Endothelial cell of umbilical vein (primary cell): ENCODE results near the gene VWC2.

ENCODE experiments used
- EZH2 ChIP-seq: IDR thresholded peaks from 2 replicates; pipeline ENCODE4 v1.6.1; 2012; ENCODE audit warnings: borderline replicate concordance, low read depth, mild to moderate bottlenecking, moderate library complexity, low read length, inconsistent platforms; ENCODE audit not compliant: severe bottlenecking
- FOS ChIP-seq: IDR thresholded peaks from 2 replicates; pipeline ENCODE4 v1.6.1; 2011; ENCODE audit warnings: mild to moderate bottlenecking, low read length, moderate library complexity, borderline replicate concordance; ENCODE audit not compliant: insufficient read depth
- JUN ChIP-seq: IDR thresholded peaks from 2 replicates; pipeline ENCODE4 v1.6.1; 2011; ENCODE audit warnings: borderline replicate concordance, low read depth; ENCODE audit not compliant: insufficient read length, insufficient read depth
- POLR2A ChIP-seq: IDR thresholded peaks from 2 replicates; pipeline ENCODE4 v1.6.1; 2012; ENCODE audit warnings: low read depth, mild to moderate bottlenecking, control low read depth, low read length
- POLR2AphosphoS5 ChIP-seq: IDR thresholded peaks from 2 replicates; pipeline ENCODE4 v1.6.1; 2012; ENCODE audit warnings: low read depth, mild to moderate bottlenecking, control low read depth, low read length, moderate library complexity; ENCODE audit not compliant: insufficient read depth
- TF ChIP-seq, protein P1 (sequence below), 2 donors: IDR thresholded peaks; 1 replicate in 1 of 2; 2 replicates in 1 of 2; pipeline ENCODE4 v1.5.1; 2011; ENCODE audit warnings: low read length in 2 of 2, mild to moderate bottlenecking in 2 of 2, moderate library complexity in 2 of 2, control low read depth in 1 of 2, inconsistent platforms in 1 of 2, low read depth in 1 of 2; ENCODE audit not compliant: insufficient read depth in 1 of 2; ENCODE audit errors: extremely low read depth in 1 of 2

DNA sequence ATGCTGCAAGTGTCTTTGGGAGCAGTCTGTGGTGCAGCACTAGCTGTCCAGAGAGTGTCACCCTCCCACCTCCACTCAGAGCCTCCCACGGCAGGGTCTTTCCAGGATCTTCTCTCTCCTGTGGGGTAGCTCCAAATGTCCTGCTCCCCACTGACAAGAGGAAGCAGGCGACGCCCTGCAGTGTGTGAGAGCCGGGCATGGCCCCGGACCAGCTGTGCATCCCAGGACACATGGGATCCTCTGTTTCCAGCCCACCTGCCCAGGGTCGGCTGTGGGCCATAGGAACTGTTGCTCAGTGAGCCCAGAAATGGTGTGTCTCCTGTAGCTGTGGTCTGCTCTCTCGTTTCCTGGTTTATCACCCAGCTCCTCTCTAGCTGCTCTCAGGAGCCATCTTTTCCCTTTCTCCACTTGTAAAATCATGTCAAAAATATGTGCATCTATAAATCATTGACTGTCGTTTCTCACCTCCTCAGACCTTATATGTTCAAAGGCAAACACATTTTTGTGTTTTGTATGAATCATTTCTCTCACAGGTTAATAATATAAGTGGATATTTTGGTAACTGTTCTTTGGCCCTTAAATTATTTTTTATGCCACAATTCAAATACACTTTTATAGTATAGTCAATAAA lies 74.9 kb downstream of the VWC2 start:
- TF ChIP-seq, protein P1, sequence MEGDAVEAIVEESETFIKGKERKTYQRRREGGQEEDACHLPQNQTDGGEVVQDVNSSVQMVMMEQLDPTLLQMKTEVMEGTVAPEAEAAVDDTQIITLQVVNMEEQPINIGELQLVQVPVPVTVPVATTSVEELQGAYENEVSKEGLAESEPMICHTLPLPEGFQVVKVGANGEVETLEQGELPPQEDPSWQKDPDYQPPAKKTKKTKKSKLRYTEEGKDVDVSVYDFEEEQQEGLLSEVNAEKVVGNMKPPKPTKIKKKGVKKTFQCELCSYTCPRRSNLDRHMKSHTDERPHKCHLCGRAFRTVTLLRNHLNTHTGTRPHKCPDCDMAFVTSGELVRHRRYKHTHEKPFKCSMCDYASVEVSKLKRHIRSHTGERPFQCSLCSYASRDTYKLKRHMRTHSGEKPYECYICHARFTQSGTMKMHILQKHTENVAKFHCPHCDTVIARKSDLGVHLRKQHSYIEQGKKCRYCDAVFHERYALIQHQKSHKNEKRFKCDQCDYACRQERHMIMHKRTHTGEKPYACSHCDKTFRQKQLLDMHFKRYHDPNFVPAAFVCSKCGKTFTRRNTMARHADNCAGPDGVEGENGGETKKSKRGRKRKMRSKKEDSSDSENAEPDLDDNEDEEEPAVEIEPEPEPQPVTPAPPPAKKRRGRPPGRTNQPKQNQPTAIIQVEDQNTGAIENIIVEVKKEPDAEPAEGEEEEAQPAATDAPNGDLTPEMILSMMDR (IDR thresholded peaks at IDR 0.05; ENCODE audit: extremely low read depth in 1 of 2, insufficient read depth in 1 of 2, low read depth in 1 of 2, low read length in 2 of 2): no peak
- TF ChIP-seq EZH2 (no peak), POLR2AphosphoS5 (no peak), FOS (no peak), POLR2A (no peak), JUN (no peak)
